ENCODE results near the gene TRPM7.
"Not testable (repeated sequence)": the region's sequence is repeated elsewhere in the genome, so short reads cannot be mapped to it uniquely, and the experiment has no call there.

The TRPM7 gene

DNA sequence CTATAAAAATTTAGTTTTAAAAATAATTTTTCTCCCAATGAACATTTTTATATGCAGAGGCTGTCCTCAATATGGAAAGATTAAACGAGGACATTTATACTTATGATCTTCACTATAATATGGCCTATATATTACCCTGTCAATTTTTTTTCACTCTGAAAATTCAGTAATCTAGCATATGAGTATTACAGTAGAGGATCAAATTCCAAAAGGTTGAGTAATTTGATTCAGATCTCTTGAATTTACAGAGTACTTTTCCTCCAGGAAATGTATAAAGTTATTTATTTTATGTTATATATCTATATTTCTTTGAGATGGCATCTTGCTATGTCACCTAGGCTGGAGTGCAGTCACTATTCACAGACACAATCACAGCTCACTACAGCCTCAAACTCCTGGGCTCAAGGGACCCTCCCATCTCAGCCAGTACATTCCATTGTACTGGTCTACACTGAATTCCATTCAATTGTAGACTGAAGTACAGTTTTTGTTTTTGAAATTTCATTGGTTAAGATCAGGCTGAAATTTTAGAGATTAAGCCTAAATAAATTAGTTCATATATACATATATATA, 16.3 kb upstream of the TRPM7 start:
- Histone ChIP-seq H3K79me2 (ENCODE audit: insufficient read depth, low read depth) (no peaks in the 10 kb centered on the region), H4K20me1 (ENCODE audit: insufficient read depth) (no peaks in the 10 kb centered on the region), H3K36me3 (ENCODE audit: insufficient read depth) (0 out of 2 replicates have a peak, but pooled peaks cover 3% of the 10 kb centered on the region), H3K27me3 (ENCODE audit: insufficient read depth, low read depth) (no peaks in the 10 kb centered on the region), H3K4me1 (ENCODE audit: low read depth, poor library complexity, severe bottlenecking) (no peaks in the 10 kb centered on the region), H3K4me3 (IDR thresholded peaks at IDR 0.05; ENCODE audit: insufficient read depth, low read depth, low read length) (no peak overlapping the region), H3K27ac (no peak overlapping the region), H2AFZ (ENCODE audit: low read depth) (no peak overlapping the region), H3K9ac (no peak overlapping the region), H3K4me2 (no peak overlapping the region)
- TF ChIP-seq, protein P1, sequence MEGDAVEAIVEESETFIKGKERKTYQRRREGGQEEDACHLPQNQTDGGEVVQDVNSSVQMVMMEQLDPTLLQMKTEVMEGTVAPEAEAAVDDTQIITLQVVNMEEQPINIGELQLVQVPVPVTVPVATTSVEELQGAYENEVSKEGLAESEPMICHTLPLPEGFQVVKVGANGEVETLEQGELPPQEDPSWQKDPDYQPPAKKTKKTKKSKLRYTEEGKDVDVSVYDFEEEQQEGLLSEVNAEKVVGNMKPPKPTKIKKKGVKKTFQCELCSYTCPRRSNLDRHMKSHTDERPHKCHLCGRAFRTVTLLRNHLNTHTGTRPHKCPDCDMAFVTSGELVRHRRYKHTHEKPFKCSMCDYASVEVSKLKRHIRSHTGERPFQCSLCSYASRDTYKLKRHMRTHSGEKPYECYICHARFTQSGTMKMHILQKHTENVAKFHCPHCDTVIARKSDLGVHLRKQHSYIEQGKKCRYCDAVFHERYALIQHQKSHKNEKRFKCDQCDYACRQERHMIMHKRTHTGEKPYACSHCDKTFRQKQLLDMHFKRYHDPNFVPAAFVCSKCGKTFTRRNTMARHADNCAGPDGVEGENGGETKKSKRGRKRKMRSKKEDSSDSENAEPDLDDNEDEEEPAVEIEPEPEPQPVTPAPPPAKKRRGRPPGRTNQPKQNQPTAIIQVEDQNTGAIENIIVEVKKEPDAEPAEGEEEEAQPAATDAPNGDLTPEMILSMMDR (conservative IDR thresholded peaks at IDR 0.05; ENCODE audit: low read depth, low read length), result no peak

DNA sequence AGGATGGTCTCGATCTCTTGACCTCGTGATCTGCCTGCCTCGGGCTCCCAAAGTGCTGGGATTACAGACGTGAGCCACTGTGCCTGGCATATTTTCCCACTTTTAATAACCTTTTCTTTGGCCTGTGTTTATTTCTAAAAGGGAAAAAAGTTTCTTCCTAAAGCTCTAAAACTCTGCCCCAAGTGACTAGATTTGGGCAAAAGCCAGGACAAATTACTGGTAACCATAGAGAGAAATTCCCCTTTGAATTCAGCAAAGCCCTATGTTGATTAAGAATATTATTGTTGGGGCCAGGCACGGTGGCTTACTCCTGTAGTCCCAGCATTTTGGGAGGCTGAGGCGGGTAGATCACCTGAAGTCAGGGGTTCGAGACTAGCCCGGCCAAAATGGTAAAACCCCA, 11.5 kb upstream of the TRPM7 start:
- H3K27ac ChIP-seq, result no peak overlapping the region
- H3K4me2 ChIP-seq, result no peak overlapping the region
- 0 out of 2 replicates have a peak, but pooled peaks cover 3% of the 10 kb centered on the region for H3K36me3 ChIP-seq (ENCODE audit: insufficient read depth)
- TF ChIP-seq, protein P1 (conservative IDR thresholded peaks at IDR 0.05; ENCODE audit: low read depth, low read length), result no peak
- H3K4me1 ChIP-seq (ENCODE audit: low read depth, poor library complexity, severe bottlenecking), result no peaks in the 10 kb centered on the region
- no peaks in the 10 kb centered on the region for H3K79me2 ChIP-seq (ENCODE audit: insufficient read depth, low read depth)
- no peak overlapping the region for H3K4me3 ChIP-seq (IDR thresholded peaks at IDR 0.05; ENCODE audit: insufficient read depth, low read depth, low read length)
- no peaks in the 10 kb centered on the region for H4K20me1 ChIP-seq (ENCODE audit: insufficient read depth)
- H2AFZ ChIP-seq (ENCODE audit: low read depth), result no peak overlapping the region
- no peak overlapping the region for H3K9ac ChIP-seq
- H3K27me3 ChIP-seq (ENCODE audit: insufficient read depth, low read depth), result no peaks in the 10 kb centered on the region

DNA sequence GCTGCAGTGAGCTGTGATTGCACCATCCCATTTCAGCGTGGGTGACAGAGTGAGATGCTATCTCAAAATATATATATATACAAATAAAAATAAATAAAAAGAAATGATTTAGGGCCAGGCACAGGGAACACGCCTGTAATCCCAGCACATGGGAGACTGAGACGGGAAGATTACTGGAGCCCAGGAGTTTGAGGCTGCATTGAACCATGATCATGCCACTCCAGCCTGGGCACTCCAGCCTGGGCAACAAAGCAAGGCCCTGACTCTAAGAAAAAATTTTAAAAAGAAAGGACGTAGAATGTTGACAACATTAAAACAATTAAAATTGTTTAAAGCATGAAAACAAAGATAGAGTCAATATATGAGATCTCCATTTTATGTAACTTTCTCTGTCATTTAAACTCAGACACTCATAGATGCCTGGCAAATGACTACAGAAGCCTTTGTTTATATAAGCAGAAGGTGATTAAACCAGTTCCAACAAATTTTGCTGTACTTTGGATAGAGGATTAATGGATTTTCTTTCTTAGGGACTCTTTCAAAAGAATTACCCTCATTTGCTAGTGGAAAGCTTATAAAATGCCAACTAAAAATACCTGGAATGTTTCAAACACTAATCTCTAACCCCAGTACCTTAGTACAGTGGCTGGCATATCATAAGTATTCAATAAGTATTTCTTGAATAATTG, 10.7 kb upstream of the TRPM7 start:
- TF ChIP-seq, protein P1 (conservative IDR thresholded peaks at IDR 0.05; ENCODE audit: low read depth, low read length), result no peak
- Histone ChIP-seq H4K20me1 (ENCODE audit: insufficient read depth) (no peaks in the 10 kb centered on the region), H3K27ac (no peak overlapping the region), H2AFZ (ENCODE audit: low read depth) (no peak overlapping the region), H3K4me2 (no peak overlapping the region), H3K4me1 (ENCODE audit: low read depth, poor library complexity, severe bottlenecking) (no peaks in the 10 kb centered on the region), H3K4me3 (IDR thresholded peaks at IDR 0.05; ENCODE audit: insufficient read depth, low read depth, low read length) (no peak overlapping the region), H3K9ac (no peak overlapping the region), H3K27me3 (ENCODE audit: insufficient read depth, low read depth) (no peaks in the 10 kb centered on the region), H3K36me3 (ENCODE audit: insufficient read depth) (0 out of 2 replicates have a peak, but pooled peaks cover 3% of the 10 kb centered on the region), H3K79me2 (ENCODE audit: insufficient read depth, low read depth) (no peaks in the 10 kb centered on the region)

DNA sequence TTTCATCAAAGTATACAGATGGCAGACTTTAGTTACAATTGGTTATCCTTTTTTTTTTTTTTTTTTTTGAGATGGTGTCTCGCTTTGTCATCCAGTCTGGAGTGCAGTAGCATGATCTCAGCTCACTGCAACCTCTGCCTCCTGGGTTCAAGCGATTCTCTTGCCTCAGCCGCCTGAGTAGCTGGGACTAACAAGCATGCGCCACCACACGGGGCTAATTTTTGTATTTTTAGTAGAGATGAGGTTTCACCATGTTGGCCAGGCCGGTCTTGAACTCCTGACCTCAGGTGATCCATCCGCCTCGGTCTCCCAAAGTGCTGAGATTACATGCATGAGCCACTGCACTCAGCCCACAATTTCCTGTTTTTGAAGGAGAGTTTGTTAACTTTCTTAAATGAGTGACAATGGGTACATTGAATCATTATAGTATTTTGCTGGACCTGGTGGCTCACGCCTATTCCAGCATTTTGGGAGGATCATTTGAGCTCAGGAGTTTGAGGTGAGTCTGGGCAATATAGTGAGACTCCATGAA, 8.1 kb upstream of the TRPM7 start:
- not testable (repeated sequence) for H4K20me1 ChIP-seq (ENCODE audit: insufficient read depth); H3K36me3 ChIP-seq (ENCODE audit: insufficient read depth); H3K27me3 ChIP-seq (ENCODE audit: insufficient read depth, low read depth); H3K9ac ChIP-seq; H3K4me2 ChIP-seq; H3K79me2 ChIP-seq (ENCODE audit: insufficient read depth, low read depth); H3K4me3 ChIP-seq (IDR thresholded peaks at IDR 0.05; ENCODE audit: insufficient read depth, low read depth, low read length); H2AFZ ChIP-seq (ENCODE audit: low read depth); H3K27ac ChIP-seq; H3K4me1 ChIP-seq (ENCODE audit: low read depth, poor library complexity, severe bottlenecking)
